Progenitor cell of endocrine pancreas (in vitro differentiated cells): ENCODE results near the gene PRMT7. TPM values are rescaled to one million over a fixed set of nuclear protein-coding genes. Genes with fewer than 3 reads are reported as not detected.

Experiments
- DNase-seq: peaks from one replicate; pipeline ENCODE4 v3.0.0; 2021; ENCODE audit warnings: low spot score; ENCODE audit not compliant: unreplicated experiment
- H3K27ac Mint-ChIP-seq: 2 replicates; pipeline ENCODE4 v1.8.0; 2021; ENCODE audit warnings: mild to moderate bottlenecking, moderate library complexity, mixed read lengths
- H3K27me3 Mint-ChIP-seq: 2 replicates; pipeline ENCODE4 v1.8.0; 2021; ENCODE audit warnings: mixed read lengths
- H3K36me3 Mint-ChIP-seq: 2 replicates; pipeline ENCODE4 v1.8.0; 2022; ENCODE audit warnings: mixed read lengths; ENCODE audit not compliant: insufficient read depth
- H3K4me1 Mint-ChIP-seq: 2 replicates; pipeline ENCODE4 v1.8.0; 2021; ENCODE audit warnings: low read depth, mixed read lengths
- H3K4me3 Mint-ChIP-seq: 2 replicates; pipeline ENCODE4 v1.8.0; 2021; ENCODE audit warnings: low read depth, mild to moderate bottlenecking, moderate library complexity, mixed read lengths
- H3K9me3 Mint-ChIP-seq: 2 replicates; pipeline ENCODE4 v1.8.0; 2021; ENCODE audit warnings: low read depth, mixed read lengths
- CTCF ChIP-seq: fragments of 200-600 bp; sonication (generic); IDR thresholded peaks from one replicate; pipeline ENCODE4 v1.5.0; 2021; ENCODE audit warnings: antibody characterized with exemption, mild to moderate bottlenecking; ENCODE audit not compliant: unreplicated experiment
- total RNA-seq: library from RNA; stranded (reverse); gene quantifications from 2 replicates; pipeline ENCODE4 v1.2.1, GENCODE V29; 2021

Gene PRMT7
- total RNA-seq, 1 donor from 2014 or later, result 60.0 TPM

DNA sequence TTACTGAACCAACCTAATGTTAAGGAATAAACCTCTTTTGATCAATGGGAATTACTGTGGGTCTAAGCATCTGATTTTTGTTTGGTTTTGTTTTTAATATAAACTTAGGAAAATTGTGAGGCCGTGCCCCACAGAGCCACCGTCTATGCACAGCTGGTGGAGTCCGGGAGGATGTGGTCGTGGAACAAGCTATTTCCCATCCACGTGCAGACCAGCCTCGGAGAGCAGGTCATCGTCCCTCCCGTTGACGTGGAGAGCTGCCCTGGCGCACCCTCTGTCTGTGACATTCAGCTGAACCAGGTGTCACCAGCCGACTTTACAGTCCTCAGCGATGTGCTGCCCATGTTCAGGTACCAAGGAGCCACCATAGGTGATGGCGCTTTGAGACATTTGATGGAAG lies 28.4 kb downstream of the PRMT7 start:
- H3K36me3 Mint-ChIP-seq, result peaks cover 36% of the 10 kb centered on the region
- no peak for TF ChIP-seq CTCF
- H3K9me3 Mint-ChIP-seq, result no peaks in the 10 kb centered on the region
- H3K4me3 Mint-ChIP-seq, result no peak overlapping the region
- no peaks in the 10 kb centered on the region for H3K27me3 Mint-ChIP-seq
- peak overlapping the region; percentile 43 for H3K27ac Mint-ChIP-seq
- no peaks in the 10 kb centered on the region for H3K4me1 Mint-ChIP-seq
- DNase-seq, result no peak

DNA sequence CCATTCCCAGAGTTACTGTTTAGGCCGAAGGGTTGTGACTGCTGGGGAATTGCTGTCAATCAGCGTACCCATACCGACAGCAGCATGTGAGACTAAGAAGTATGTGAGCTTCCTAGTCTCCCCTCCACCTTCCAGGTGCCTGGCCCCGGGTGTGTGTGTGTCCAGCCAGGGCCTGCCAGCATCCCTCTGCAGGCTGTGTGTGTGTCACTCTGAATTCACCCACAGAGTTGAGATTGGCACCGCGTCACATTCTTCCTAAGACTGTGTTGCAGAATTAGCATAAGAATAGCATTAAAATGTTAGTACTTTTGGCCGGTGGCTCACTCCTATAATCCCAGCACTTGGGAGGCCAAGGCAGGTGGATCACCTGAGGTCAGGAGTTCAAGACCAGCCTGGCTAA lies 31.8 kb downstream of the PRMT7 start:
- H3K36me3 Mint-ChIP-seq, result peaks cover 33% of the 10 kb centered on the region
- no peak for DNase-seq
- H3K4me3 Mint-ChIP-seq, result no peak overlapping the region
- no peaks in the 10 kb centered on the region for H3K9me3 Mint-ChIP-seq
- H3K27ac Mint-ChIP-seq, result no peak overlapping the region
- no peaks in the 10 kb centered on the region for H3K4me1 Mint-ChIP-seq
- TF ChIP-seq CTCF, result no peak
- H3K27me3 Mint-ChIP-seq, result no peaks in the 10 kb centered on the region

DNA sequence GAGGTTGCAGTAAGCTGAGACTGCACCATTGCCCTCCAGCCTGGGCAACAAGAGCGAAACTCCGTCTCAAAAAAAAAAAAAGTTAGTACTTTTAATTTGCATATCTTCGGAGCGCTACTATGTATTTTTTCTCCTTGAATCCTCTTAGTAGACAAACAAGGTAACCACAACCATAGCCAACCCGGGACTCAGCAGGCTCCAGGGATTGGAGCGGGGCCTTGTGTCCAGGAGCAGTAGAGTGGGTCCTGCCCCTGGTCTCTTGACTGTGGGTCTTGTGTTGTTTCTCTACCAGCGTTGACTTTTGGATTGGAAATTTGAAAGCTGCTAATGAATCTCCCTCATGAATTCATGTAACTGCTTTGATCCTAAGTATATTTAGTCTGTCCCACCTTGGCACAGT lies 32.3 kb downstream of the PRMT7 start:
- no peak for TF ChIP-seq CTCF
- no peak for DNase-seq
- Mint-ChIP-seq H3K36me3 (peaks cover 29% of the 10 kb centered on the region), H3K27me3 (no peaks in the 10 kb centered on the region), H3K9me3 (no peaks in the 10 kb centered on the region), H3K27ac (no peak overlapping the region), H3K4me1 (no peaks in the 10 kb centered on the region), H3K4me3 (no peak overlapping the region)

DNA sequence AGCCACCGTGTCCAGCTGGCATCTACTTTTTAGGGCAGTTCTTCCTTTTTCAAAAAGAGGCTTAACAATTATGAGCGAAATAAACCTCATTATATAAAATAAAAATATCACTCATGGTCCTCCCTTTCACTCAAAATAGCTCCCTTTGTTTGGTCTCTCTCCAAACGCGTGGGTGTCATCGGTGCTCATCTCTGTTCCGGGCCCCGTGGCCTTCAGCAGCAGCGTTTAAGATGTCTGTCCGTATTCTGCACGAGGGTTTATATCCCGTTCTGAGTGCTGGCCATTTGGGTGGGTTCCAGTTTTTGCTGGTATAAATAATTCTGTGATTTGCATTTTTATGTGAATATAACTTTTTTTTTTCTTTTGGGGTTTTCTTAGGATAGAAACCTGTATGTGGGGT lies 33.4 kb downstream of the PRMT7 start:
- no peak overlapping the region for H3K27ac Mint-ChIP-seq
- H3K36me3 Mint-ChIP-seq, result peaks cover 27% of the 10 kb centered on the region
- no peak for TF ChIP-seq CTCF
- no peaks in the 10 kb centered on the region for H3K27me3 Mint-ChIP-seq
- no peaks in the 10 kb centered on the region for H3K4me1 Mint-ChIP-seq
- H3K4me3 Mint-ChIP-seq, result no peak overlapping the region
- DNase-seq, result no peak
- H3K9me3 Mint-ChIP-seq, result no peaks in the 10 kb centered on the region

DNA sequence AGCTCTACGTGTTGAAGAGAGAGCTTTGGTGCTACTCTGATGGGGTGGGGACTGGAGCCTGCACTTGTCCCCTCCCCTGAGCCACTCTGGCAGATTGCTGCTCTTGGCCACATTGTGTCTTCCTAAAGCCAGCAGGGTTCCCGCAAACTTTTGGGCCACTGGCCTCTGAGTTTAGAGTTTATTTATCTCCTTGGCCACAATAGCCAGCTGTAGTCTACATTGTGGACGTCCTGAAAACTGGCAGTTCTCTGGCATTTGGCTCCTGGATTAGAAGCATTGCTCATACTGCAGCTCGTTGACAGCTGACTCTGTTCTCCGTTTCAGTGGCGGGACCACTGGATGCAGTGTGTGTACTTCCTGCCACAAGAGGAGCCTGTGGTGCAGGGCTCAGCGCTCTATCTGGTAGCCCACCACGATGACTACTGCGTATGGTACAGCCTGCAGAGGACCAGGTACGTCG lies 34.6 kb downstream of the PRMT7 start:
- no peaks in the 10 kb centered on the region for H3K4me1 Mint-ChIP-seq
- no peak overlapping the region for H3K27ac Mint-ChIP-seq
- DNase-seq, result no peak
- H3K27me3 Mint-ChIP-seq, result no peaks in the 10 kb centered on the region
- H3K36me3 Mint-ChIP-seq, result peaks cover 24% of the 10 kb centered on the region
- no peaks in the 10 kb centered on the region for H3K9me3 Mint-ChIP-seq
- H3K4me3 Mint-ChIP-seq, result no peak overlapping the region
- no peak for TF ChIP-seq CTCF
